Hematopoietic multipotent progenitor cell treated with erythropoietin and hydrocortisone succinate and interleukin-3 and kit ligand, for 17 days (in vitro differentiated cells): Measurements from ENCODE around the gene ATG2A.

ENCODE experiments used
- DNase-seq: peaks from one replicate; pipeline ENCODE4 v3.0.0-alpha.2; 2015; ENCODE audit warnings: low spot score

ATG2A gene

DNA sequence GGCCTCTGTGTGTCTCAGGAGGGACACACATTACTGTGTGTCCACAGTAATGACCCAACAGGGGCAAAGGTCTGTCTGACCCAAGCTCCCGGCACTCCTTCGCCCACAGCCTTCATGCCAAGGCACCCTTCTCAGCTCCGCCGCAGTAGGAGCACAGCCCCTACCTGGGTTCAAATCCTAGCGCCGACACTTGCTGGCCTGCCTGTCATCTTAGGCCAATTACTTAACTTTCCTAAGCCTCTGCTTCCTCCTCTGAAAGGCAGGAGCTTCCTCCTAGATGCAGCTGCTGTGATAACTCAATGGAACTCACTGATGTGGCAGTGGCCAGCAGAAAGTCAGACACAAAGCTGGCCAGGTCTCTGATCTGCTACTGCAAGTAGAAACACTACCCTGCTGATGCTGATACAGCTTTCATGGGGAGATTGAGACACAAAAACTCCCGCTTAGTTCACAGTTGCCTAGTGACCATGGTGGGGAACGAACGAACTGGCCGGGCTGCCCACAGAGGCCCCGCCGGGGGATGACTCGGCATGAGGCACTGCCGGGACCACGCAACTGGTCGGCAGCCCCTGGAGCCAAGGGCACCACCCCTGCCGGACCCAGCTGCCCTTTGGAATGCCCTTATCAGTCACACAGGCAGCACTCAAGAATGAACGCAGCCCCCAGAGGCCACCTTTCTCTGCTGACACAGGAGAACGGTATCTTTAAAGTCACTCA, 46.7 kb downstream of the ATG2A start:
- no peak for DNase-seq

DNA sequence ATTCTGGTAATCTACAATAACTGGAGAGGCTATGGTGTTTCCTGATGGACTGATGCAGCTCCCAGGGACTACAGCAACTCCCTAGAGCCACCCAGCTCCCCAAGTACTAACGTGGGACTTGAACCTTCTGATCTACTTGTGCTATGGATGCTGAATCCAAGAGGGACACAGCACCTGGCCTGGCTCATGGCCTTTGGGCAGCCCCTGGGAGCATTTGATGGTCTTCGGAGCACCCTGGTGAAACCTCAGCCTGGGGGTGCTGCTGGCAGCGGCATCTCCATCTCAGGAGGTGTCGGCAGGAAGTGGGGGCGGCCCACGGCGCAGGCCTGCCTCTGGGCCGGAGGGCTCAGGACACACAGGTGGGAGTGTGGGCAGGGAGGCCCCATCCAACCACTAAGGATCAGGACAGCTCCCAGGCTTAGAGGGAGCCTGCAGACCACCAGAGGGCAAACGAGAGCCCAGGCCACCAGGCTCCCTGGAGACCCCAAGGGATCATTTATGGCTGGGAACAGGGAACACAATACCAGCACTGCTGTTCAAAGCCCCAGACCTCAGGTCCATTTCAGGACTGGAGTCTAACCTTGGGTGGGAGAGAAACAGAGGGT, 47.3 kb downstream of the ATG2A start:
- DNase-seq = no peak

DNA sequence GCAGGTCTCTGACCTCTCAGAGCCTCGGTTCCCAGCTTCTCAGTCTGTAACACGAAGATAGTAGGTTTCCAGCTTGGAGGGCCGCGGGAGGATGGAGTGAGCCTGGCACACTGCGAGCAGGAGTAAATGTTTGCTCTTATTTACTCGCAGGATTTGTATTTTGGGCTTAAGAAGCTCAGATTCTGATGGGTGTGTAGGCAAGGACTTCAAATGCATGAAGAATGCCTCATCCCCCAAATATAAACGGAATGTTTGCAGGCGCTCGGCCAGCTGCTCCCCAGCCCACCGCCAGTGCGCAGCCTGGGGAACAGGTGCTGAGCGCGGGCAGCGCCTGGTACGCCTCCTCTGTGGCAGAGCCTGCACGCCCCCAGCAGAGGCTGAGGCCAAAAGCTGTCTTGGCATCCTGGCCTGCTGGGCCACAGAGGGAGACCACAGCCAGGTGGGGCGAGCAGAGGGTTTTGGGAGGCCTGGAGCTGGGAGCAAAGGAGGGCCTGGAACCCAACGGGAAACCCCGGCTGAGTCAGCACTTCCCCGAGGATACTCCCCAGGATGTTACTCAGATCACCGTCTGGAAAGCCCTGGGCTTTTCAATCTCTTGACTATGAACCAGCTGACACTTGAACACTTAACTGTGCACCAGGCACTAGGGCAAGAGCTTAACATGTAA, 48.0 kb downstream of the ATG2A start:
- no peak for DNase-seq

DNA sequence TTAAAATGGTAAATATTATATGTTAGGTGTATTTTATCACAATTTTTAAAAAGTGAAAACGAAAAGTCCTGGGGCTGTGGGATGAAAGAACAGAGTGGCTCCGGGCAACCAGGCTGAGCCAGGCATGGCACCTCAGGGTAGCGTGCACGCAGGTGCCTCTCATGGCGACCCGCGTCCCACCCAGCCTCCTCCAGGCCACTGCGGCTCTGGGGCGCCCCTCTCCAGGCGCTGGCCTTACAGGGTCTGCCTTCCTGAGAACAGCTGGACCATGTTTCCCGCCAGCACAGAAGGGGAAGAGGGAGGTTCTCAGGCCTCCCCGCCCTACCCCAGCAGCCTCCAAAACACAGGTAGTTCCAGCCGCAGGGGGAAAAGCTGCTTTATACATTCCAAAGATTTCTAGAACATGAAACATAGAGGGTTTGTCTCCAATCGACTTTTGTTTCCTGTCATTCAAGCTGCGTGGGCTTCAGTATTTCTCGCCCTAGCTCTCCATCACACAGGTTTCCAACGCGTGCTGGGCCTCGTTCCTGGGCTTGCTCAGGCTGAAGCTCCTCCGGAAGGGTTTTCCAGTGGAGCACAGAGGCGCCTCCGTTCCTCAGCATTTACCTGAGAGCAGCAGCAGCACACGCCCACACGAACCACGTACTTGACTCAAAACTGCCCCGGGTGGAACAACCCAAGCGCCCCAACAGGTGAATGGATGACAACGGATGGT, 49.1 kb downstream of the ATG2A start:
- no peak for DNase-seq

GRCh38 chr11:64866173-64866491, 50.9 kb downstream of the ATG2A start:
- no peak for DNase-seq

- DNase-seq = no peak
Observed at GRCh38 chr11:64865286-64866172, 51.5 kb downstream of the ATG2A start.

DNA sequence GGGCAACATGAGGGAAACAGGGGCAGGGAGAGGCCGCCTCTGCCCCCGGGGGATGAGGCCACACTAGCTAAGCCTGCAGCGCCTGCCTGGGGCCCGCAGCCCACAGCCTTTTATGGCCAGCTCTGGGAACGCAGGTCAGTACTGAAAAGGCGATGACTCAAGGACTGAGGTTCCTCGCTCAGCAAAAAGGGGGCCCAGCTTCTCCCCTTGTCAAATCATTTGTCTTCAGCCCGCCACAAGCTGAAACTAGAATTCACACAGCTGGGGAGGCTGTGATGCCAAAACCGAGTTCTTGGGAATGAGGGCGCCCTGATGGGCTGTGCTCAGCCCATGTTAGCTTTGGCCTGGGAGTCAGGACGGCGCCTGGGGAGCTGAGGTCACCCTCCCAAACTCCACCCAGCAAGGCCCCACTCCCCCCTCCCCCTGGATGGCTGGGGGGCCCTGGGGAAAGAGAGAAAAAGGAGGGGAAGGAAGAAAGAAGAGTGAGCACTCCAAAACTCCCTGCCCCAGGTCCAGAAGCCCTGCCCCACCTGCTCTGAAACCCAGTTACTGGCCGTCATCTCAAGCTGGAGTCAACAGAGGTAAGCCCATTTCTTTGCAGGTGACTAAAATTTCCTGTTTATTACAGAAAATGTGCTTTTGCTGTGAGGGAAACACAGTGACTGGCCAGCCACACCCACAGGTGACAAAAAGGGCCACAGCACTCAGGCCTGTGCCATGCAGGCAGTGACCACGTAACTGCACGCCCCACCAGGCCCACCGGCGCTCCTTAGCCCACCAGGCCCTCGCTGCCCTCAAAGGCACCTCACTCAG, 52.3 kb downstream of the ATG2A start:
- DNase-seq = no peak

DNA sequence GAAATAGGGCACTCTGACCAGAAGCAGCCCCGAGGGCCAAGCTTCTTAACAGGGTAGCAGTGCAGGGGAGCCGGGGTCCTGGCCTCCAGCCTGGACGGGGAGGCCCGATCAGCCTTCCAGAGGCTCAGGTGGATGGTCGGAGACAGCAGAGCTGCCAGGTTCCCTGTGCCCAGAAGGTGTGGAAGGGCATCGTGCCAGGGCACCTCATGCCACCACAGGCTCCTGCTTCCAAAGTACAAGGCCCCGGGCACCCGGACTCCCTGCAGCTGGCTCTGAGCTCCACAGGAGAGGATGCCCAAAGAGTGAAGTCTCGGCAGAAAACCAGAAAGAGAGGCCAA, 52.9 kb downstream of the ATG2A start:
- DNase-seq = no peak

DNA sequence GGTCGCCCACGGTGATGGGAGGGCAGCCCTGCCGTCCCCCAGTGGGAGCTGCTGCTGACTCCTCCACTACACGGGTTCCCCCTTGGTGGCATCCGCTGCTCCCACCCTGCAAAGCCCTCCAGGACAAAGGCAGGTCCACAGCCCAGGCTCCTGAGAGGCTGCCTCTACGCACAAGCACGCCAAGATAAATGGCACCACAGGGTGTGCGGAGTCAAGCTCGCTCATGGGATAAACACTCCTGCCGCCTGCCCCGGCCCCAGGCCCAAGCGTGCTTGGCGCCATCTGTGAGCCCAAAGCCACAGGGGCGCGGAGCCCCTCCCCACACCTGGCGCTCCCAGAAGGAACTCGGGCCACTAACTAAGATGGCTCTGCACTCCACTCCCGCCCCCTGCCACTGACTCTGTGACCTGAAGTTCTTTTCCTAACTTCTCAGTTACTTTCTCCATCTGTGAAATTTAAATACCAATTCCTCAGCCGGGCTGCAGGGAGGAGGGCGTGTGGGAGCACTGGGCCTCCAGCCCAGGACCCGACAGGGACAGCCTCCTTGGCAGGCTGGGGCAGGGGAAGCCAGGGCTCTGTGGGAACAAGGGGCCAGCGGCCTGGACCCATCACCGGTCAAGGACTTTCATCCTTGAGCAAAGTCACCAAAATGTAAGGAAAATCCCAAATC, 53.5 kb downstream of the ATG2A start:
- no peak for DNase-seq

GRCh38 chr11:64862987-64863390, 54.0 kb downstream of the ATG2A start:
- no peak for DNase-seq

GRCh38 chr11:64861227-64861975, 55.6 kb downstream of the ATG2A start:
- no peak for DNase-seq

DNA sequence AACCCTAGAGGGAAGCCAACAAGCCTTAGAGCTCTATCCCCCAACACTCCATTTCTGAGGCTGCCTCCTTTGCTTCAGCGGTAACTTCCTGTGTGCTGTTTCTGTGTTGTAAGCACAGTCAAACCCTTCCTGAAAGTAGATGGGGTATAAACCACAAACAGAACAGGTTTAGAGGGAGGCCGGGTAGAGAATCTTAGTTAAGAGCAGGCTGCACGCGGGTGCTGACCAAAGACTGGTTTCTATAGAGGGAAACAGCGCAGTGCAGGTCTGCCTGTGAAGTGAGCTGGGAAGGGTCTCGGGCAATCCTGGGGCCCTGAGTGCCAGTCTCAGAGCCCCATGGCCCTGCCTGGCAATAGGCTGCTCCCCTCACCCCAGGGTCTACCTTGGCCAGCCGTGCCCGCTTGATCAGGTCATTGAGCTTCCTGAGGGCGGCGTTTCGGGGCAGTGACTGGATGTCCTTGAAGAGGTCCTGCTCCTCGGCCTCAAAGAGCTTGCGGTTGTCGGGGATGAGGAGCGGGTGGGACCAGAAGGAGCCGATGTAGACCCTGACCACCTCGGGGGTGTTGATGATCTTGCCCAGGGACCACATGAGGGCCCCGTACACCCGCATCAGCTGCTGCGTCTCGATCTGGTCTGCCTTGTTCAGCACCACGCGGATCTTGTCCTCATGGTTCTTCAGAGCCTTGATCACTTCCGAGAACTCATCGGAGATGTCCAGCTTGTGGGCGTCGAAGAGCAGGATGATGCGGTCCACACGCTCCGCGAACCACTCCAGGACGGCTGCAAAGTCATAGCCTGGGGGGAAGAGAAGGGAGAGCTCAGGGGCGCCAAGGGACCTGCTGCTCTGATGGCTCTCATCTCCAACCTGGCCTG, 57.2 kb downstream of the ATG2A start:
- no peak for DNase-seq

- DNase-seq = no peak
Observed at GRCh38 chr11:64858467-64859263, 58.3 kb downstream of the ATG2A start.

DNA sequence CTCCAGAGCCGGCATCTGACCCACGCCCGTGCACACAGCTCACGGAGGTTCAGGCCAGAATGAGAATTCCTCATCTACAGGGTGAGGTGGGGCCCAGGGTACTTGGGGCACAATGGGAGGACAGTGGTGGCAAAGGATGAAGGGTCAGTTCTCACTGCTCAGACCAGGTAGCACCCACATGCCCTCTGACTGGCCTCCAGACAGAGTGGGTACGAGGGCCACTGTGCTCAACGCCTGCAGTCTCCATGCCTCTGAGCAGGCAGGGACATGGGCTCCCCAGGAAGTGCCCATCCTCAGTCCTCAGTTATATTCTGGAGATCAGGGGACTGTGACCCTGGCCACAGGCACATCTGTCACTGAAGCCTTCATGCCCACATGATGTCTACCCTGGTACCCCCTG, 59.5 kb downstream of the ATG2A start:
- no peak for DNase-seq

DNA sequence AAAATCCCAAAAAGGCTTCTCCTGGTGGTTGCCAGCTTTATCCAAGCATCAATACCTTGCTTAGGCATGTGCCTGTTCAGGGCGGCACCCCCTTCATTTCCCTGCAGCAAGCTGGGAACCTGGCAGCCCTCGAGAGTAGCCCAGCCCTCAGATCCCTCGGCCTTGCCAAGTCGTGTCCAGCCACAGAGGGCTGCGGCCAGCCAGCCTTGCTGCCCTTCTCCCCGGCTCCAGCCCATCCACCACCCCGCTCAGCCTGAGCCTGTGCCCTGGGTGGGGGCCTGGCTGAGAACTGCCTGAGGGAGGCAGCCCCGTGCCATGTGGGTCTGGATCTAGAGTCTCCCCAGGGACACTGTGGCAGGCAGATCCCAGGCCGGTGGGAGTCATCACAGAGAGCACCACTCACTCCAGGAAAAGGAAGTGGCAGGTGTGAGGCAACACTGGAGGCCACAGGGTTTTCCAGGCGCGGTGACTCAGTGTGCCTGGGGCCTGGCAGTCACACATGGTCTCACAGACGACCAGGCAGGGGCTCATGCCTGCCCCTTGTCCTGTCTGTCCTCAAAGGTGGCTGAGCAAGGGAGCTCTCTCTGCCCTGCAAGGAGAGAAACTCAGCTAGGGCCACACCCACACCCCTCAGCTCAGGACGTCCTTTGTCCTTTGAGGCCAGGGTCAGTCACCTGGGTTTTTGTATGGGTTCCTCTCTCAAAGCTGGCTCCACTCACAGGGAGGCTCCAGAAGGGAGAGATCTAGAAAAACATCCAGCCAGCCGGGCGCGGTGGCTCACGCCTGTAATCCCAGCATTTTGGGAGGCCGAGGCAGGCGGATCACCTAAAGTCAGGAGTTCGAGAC, 60.4 kb downstream of the ATG2A start:
- no peak for DNase-seq

GRCh38 chr11:64855596-64856304, 61.3 kb downstream of the ATG2A start:
- no peak for DNase-seq
